Mononuclear cell (primary cell): Measurements from ENCODE around the gene PAPPA. TPM values are rescaled to one million over a fixed set of nuclear protein-coding genes. Genes with fewer than 3 reads are reported as not detected.

Experiments used
- H3K27me3 ChIP-seq: 2 replicates; pipeline ENCODE4 v1.6.0; 2011; ENCODE audit warnings: low read length, control low read depth; ENCODE audit not compliant: insufficient read depth
- H3K4me1 ChIP-seq: 2 replicates; pipeline ENCODE4 v1.5.1; 2011; ENCODE audit warnings: mild to moderate bottlenecking, low read length, control low read depth; ENCODE audit not compliant: insufficient read depth
- H3K4me3 ChIP-seq: 2 replicates; pipeline ENCODE4 v1.5.1; 2011; ENCODE audit warnings: mild to moderate bottlenecking, low read length, moderate library complexity
- H3K9me3 ChIP-seq: 2 replicates; pipeline ENCODE4 v1.5.1; 2011; ENCODE audit warnings: low read depth, mild to moderate bottlenecking, control low read depth, low read length
- total RNA-seq: library from RNA; depleted of rRNA; stranded (reverse); fragments of >200 nt; gene quantifications from one replicate; pipeline ENCODE4 v1.2.3, GENCODE V29; 2012

Gene PAPPA
- total RNA-seq, 1 donor = under 0.01 TPM

DNA sequence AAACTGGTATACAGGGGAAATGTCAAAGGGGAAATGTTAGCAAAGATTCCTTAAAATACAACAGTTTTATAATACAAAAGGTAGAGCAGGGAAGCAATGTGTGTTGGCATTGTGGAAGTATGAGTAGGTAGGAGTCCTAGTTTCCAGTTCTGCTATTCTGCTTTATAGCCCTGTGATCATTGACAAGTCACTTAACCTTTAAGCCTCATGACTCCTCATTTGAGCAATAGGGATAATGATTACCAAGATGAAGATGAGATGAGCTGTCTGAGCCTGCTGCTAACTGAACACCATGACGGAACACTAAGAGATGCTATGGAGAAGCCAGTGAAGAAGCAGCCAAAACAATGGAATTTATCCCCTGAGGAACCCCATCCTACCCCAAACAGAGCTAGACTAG is 251.7 kb downstream of the PAPPA start:
- Histone ChIP-seq H3K27me3 (no peaks in the 10 kb centered on the region), H3K4me3 (no peak overlapping the region), H3K9me3 (no peaks in the 10 kb centered on the region), H3K4me1 (no peaks in the 10 kb centered on the region)

DNA sequence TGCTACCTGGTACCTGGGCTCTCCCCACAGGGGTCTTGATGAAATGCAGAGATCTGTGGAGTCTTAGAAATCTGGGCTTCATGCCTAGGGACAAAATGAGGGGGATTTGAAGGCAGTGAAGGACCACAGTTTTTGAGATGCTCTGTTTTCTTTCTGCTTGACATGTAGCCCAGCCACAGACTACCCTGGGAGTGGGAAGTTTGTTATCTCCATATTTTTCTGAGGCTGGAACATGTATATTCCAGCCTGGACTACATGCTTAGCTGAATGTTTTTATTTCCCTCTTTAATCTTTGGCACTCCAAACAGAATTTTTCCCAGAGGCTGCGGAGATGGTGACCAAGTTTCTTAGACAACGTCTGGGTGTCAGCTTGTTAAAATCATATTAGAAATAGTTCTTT is 252.9 kb downstream of the PAPPA start:
- H3K4me1 ChIP-seq = no peaks in the 10 kb centered on the region
- H3K4me3 ChIP-seq = no peak overlapping the region
- no peaks in the 10 kb centered on the region for H3K27me3 ChIP-seq
- no peaks in the 10 kb centered on the region for H3K9me3 ChIP-seq

DNA sequence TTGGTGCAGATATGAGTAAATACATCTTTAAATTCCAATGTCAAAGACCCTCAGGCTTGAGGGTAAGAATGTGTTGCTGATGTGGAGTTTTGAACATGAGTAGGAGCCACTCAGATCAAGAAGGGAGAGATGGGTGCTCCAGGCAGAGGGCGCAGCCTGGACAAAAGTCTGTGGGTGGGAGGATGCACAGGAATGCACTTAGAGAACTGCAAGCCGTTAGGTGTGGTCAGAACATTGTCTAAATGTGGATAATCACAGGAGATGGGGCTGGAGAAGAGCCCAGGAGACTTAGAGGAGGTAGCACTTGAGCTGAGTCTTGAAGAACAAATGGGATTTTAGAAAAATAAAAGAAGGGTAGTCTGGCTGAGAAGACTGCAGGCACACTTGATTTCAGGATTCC is 255.5 kb downstream of the PAPPA start:
- H3K27me3 ChIP-seq = no peaks in the 10 kb centered on the region
- no peaks in the 10 kb centered on the region for H3K9me3 ChIP-seq
- no peaks in the 10 kb centered on the region for H3K4me1 ChIP-seq
- no peak overlapping the region for H3K4me3 ChIP-seq

DNA sequence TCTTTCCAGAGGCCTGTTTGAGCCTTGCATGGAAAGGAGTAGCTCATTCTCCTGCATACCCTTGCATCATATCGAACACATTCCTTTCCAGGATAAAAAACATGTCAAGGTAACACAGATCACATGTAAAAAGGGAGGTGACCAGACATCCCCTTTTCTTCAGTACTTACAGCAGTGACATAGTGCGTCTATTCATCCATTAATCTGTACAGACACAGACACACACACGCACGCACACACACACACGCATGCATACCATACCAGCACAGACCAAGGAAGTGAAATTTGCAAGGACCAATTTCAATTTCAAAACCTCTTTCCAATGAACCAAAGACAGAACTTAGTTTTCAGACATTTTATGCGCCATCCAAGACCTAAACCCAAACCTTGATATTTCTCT is 256.0 kb downstream of the PAPPA start:
- Histone ChIP-seq H3K9me3 (no peaks in the 10 kb centered on the region), H3K27me3 (no peaks in the 10 kb centered on the region), H3K4me3 (no peak overlapping the region), H3K4me1 (no peaks in the 10 kb centered on the region)

DNA sequence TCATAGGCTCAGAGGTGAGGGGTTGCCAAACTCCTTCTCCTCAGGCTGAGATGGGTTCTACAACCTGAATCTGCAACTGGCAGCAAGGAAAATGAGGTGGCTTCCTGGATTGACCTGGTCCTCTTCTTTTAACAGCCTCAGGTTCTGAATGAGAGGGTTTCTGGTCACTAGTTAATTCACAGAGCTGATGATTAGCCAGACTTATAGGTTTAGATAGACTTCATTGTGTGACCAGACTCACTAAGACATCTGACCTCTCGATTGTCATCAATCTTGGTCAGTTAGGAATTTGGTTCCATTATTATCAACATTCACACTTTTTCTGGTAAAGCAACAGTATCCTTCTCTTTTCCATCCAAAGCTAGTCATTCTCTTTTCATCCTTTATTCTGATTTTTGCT is 257.9 kb downstream of the PAPPA start:
- no peaks in the 10 kb centered on the region for H3K4me1 ChIP-seq
- H3K4me3 ChIP-seq = no peak overlapping the region
- no peaks in the 10 kb centered on the region for H3K9me3 ChIP-seq
- no peaks in the 10 kb centered on the region for H3K27me3 ChIP-seq

DNA sequence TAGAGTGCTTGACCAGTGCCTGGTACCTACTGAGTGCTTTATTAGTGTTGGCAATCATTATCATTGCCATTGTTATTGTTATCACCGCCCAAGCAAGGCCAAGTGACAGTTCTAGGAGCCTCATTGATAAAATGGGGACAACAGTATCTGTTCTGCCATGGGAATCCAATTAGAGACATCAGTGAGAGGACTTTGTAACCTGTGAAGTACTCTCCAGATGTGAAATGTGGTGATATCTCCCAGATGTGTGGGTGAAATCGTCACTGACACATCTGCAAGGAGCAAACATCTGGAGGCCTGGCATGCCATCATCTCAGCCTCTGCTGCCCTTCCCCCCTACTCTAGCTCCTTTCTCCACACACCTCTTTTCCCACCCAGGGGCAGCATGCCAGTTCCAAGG is 260.8 kb downstream of the PAPPA start:
- no peaks in the 10 kb centered on the region for H3K27me3 ChIP-seq
- H3K4me3 ChIP-seq = no peak overlapping the region
- no peaks in the 10 kb centered on the region for H3K9me3 ChIP-seq
- no peaks in the 10 kb centered on the region for H3K4me1 ChIP-seq

DNA sequence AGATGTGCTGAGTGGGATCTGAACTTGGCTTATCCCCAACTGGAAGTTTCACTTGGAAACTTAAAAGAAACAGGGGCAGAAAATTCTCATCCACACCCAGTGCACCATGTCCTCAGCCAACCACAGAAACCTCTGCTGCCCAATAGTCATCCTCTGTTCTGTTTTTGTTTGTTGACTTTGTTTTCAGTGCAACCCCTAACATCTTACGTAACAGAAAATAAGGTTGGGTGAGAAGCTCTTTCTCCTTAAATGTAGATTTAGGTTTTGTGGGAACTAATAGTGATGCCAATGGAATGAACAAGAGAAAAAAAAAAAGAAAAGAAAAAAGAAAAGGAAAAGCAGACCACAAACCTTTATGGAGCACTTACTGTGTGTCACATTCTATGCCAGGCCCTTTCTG is 262.8 kb downstream of the PAPPA start:
- Histone ChIP-seq H3K27me3 (no peaks in the 10 kb centered on the region), H3K4me3 (no peak overlapping the region), H3K9me3 (no peaks in the 10 kb centered on the region), H3K4me1 (no peaks in the 10 kb centered on the region)

DNA sequence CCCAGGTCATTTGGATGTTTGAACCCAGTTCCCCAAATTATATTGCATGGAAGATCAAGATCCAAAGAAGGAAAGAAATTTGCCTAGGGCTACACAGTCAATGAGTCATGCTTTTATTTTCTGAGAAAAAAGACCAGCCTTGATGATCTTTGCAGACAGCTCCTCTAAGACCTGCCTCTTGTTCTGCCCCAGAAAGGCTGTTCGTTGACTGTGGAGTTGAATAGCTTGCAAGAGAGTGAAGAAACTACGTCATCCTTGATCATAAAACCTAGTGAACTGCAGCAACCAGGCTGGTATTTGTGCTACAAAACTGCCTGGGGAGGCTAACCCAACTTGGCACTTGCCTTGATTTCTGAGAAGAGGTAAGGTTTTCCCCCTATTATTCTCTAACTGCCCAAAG is 263.9 kb downstream of the PAPPA start:
- H3K9me3 ChIP-seq = no peaks in the 10 kb centered on the region
- H3K4me3 ChIP-seq = no peak overlapping the region
- no peaks in the 10 kb centered on the region for H3K27me3 ChIP-seq
- H3K4me1 ChIP-seq = no peaks in the 10 kb centered on the region

DNA sequence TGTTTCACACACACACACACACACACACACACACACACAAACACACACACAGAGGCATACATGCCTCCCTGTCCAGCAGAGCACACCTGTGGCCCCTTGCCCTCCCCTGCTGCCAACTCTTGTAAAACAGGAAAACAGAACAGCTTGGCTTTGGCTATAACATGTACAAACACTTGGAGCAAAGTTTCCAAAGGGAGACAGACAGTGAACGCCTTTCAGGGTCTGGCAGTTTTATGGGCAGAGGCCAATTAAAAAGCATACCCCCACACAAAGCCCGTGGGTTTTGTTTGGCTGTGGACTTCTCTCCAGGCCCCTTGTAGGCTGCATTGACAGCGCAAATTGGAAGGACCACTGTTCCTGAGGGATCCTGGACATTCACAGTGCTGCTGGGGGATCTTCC is 265.6 kb downstream of the PAPPA start:
- Histone ChIP-seq H3K4me3 (no peak overlapping the region), H3K4me1 (no peaks in the 10 kb centered on the region), H3K27me3 (no peaks in the 10 kb centered on the region), H3K9me3 (no peaks in the 10 kb centered on the region)

DNA sequence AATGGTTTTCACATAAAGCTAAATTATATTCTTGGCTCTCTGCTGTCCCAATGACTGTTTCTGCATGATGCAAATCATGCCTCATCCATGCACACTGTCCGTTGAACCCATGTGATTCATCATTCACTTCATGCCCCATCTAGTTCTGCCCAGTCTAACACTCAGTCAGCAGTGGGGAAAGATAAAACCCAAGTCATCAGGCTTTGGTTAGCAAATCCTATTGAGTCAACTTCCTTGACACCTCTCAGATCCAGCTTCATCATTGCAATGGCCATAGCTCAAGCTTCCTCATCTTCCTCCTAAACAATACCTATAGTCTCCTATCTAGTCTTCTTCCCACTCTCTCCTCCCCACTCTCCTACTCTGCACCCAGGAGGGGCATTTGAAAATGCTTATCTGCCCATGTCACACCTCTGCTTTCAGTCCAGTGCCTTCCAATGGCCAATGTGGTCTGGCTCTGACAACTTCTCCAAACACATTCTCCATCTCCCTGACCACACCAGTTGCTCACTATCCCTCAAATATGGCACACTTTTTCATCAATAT is 267.5 kb downstream of the PAPPA start:
- H3K4me3 ChIP-seq = no peak overlapping the region
- H3K9me3 ChIP-seq = no peaks in the 10 kb centered on the region
- H3K27me3 ChIP-seq = no peaks in the 10 kb centered on the region
- H3K4me1 ChIP-seq = no peaks in the 10 kb centered on the region

DNA sequence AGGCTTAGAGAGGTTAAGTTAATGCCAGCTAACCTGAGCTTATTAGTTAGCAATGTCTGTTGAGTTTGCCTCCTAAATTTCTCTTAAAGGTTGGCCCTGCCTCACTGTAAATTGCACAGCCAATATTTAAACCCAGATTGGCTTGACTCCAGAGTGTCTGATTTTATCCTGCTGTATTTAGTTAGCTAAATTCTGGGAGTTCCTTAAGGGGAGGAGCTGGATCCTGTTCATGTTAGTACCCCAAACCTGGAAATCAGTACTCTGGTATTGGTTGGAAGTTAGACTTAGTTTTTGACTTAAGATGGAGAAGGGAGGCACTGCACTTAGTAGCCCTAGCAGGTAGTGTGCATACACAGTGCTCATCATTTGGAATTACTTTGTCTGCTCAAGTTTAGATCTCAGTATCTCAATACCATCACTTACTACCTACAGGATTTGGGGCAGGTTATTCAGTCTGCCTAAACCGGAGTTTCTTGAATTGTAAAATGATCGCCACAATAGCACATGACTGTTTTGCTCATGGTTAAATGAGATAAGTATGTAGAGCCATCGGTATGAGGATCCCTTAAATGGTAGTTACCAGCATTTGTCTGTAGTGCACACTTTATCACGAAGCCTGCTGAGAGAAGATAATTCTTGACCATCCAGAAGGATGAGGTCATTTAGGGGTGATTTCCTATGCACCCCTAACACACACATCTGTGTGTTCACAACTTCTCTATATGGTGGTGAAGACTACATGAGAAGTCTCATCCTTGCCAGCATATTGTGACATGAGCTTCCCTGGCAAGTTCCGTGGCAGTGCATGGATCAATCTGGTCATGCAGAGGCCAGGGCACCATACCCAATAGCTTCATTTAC is 268.8 kb downstream of the PAPPA start:
- no peaks in the 10 kb centered on the region for H3K9me3 ChIP-seq
- H3K4me3 ChIP-seq = no peak overlapping the region
- no peaks in the 10 kb centered on the region for H3K27me3 ChIP-seq
- H3K4me1 ChIP-seq = no peaks in the 10 kb centered on the region

DNA sequence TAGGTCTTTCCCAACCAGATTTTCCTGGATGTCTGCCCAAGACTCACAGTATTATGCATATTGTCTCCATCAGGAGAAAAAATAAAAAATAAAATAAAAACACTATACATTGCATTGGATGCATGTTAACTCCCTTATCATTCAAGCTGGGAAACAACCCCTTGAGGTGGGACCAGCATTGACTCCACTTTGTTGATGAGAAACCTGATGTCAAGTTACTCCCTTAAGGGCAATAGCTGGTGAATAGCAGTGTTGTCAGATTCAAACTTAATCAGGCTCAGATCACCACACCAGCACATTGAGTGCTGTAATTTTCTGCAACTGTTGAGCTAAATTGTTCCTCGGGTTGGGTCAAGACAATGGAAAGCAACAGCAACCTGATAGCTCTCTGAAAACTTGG is 269.6 kb downstream of the PAPPA start:
- no peaks in the 10 kb centered on the region for H3K27me3 ChIP-seq
- no peaks in the 10 kb centered on the region for H3K4me1 ChIP-seq
- H3K4me3 ChIP-seq = no peak overlapping the region
- H3K9me3 ChIP-seq = no peaks in the 10 kb centered on the region

DNA sequence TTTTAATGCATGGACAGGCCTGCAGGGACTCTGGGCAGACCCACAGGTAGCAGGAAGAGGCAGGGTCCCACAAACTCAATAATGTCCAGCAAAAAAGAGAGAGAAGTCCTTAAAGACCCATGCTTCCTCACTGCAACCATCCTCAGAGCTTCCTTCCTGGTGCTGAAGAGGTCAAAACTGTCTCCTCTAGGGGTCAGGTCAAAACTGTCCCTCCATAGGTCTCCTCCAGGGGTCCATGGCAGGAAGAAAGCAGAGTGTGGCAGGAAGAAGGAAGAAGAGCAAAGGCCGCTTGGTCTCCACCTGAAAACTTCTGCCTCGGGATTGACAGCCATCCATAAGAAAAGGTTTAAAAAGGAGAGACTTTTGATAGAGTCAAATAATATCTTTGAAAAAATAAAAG is 271.7 kb downstream of the PAPPA start:
- Histone ChIP-seq H3K27me3 (no peaks in the 10 kb centered on the region), H3K9me3 (no peaks in the 10 kb centered on the region), H3K4me1 (no peaks in the 10 kb centered on the region), H3K4me3 (no peak overlapping the region)

DNA sequence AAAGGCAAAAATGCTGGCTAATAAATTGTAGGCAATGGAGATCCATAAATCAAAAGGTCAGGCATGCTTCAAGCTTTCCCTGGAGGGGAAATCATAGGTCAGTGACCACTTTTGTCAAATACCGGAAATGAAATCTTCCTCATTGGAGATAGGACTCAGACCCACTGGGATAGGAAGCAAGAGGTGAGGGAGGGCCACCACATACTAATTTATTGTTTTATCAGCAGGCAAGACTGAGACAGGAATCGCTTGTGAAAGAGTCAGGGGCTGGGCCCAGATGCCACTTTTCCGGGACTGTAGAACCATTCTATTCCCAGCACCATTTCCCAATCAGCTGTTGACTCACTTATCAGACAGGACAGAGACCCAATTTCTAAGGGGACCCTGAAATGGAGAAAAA is 277.3 kb downstream of the PAPPA start:
- Histone ChIP-seq H3K4me3 (no peak overlapping the region), H3K4me1 (no peaks in the 10 kb centered on the region), H3K27me3 (no peaks in the 10 kb centered on the region), H3K9me3 (no peaks in the 10 kb centered on the region)

DNA sequence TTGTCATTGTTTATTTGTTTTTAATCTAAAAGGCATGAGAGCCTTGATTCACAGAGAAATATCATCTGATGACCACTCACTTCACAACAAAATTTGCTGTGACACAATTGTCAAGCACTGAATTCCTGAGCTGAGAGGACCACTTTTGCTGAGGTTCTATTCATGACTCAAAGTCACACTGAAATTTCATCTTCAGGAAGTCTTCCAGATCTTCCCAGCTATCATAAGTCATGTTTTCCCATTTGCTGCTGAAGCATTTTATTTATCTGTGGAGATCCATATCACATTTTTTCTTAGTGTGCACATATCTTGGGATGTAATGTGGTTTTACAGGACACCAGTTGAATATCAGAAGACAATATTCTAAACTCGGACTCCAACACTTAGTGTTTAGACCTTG is 278.5 kb downstream of the PAPPA start:
- Histone ChIP-seq H3K9me3 (no peaks in the 10 kb centered on the region), H3K4me3 (no peak overlapping the region), H3K27me3 (no peaks in the 10 kb centered on the region), H3K4me1 (no peaks in the 10 kb centered on the region)

DNA sequence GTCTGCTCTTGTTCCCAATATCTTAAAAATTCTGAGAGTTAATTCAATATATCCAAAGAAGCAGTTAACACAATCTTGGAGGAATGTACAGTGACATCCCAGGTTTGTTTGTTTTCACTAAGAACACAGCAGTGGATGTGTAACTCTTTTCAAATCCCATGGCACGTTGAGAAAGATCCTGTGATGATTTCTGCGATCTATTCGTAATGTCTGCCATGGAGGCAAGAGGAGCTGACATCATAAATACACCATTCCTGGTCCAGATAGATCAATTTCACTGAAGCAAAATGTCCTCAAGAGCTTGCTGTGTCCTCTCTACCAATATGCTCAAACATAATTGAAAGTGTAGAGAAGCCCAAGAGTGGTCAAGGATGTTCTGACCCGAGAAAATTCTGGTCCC is 280.7 kb downstream of the PAPPA start:
- Histone ChIP-seq H3K27me3 (no peaks in the 10 kb centered on the region), H3K4me3 (no peak overlapping the region), H3K4me1 (no peaks in the 10 kb centered on the region), H3K9me3 (no peaks in the 10 kb centered on the region)
